ENCODE results near the gene GATD1.

DNA sequence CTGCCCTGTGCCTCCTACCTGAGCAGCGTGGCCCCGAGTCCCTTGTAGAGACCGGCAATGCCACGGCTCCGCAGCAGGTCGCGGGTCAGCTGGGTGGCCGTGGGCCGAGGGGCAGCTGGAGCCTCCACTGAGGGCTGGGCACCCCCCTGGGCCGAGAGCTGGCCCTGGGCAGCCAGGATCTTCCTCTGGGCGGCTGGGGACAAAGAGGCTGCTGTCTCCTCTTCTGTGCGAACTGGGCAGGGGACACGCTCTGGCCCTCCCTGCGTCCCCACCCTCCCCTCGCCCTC, 15.2 kb upstream of the GATD1 start:
- TF ChIP-seq POLR2A (IDR thresholded peaks at IDR 0.05): no peak
- TF ChIP-seq, protein P1, sequence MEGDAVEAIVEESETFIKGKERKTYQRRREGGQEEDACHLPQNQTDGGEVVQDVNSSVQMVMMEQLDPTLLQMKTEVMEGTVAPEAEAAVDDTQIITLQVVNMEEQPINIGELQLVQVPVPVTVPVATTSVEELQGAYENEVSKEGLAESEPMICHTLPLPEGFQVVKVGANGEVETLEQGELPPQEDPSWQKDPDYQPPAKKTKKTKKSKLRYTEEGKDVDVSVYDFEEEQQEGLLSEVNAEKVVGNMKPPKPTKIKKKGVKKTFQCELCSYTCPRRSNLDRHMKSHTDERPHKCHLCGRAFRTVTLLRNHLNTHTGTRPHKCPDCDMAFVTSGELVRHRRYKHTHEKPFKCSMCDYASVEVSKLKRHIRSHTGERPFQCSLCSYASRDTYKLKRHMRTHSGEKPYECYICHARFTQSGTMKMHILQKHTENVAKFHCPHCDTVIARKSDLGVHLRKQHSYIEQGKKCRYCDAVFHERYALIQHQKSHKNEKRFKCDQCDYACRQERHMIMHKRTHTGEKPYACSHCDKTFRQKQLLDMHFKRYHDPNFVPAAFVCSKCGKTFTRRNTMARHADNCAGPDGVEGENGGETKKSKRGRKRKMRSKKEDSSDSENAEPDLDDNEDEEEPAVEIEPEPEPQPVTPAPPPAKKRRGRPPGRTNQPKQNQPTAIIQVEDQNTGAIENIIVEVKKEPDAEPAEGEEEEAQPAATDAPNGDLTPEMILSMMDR (IDR thresholded peaks at IDR 0.05): no peak

Measured in Peyer's patch (tissue), 4 donors.